T47D (cell line): ENCODE measurements around the gene ERCC5.

Experiments
- DNase-seq, 2 experiments: peaks; one replicate each; pipeline versions ENCODE4 v3.0.0 to v3.0.0-alpha.2; 2011 to 2012; ENCODE audit warnings: low read depth in 1 of 2, low spot score in 1 of 2
- JUND ChIP-seq: IDR thresholded peaks from 2 replicates; pipeline ENCODE4 v1.6.1; 2012; ENCODE audit warnings: low read depth
- in situ Hi-C: cut with HindIII; loops from 2 replicates; pipeline ENCODE4 v1.10.0; 2016; ENCODE audit warnings: low sequenced_read_pairs, low pct_unique_long_range_greater_than_20kb

Gene ERCC5

DNA sequence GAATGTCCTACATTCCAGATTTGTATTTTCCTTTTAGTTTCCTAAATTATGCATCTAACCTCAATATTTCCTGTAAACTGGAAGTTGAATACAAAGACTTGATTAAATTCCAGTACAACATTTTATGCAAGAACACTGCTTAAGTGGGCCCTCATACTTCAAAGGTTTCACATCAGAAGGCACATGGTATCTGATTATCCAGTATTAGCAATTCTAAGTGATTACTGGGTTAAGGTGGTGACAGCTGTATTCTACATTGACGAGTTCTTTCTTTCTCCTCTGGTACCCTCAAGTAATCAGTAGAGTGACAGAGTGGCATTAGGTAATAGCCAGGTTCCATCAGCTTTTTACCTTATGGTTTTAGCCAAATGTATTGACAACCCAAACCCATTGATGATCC is 28.6 kb upstream of the ERCC5 start:
- no peak for DNase-seq
- no peak for TF ChIP-seq JUND
- in situ Hi-C loops, result no loop called here

DNA sequence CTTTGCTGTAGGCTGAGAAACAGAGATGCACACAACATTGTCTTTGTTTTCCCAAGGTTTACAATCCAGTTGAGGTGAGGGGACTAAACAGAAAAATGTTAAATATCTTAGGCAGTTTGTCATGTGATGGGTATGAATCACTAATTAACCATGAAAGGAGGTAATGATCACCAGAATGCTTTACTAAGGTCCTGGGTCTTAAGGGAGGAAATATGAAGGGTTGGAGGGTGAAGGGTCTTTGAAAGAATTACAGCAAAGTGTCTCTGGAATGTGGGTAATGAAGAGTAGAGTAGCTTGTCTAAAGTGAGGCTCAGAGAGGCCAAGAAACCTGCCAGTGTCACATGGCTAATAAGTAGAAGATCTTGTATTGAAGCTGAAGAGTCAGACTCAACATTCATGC is 27.9 kb upstream of the ERCC5 start:
- in situ Hi-C loops, result no loop called here
- no peak for DNase-seq
- no peak for TF ChIP-seq JUND

DNA sequence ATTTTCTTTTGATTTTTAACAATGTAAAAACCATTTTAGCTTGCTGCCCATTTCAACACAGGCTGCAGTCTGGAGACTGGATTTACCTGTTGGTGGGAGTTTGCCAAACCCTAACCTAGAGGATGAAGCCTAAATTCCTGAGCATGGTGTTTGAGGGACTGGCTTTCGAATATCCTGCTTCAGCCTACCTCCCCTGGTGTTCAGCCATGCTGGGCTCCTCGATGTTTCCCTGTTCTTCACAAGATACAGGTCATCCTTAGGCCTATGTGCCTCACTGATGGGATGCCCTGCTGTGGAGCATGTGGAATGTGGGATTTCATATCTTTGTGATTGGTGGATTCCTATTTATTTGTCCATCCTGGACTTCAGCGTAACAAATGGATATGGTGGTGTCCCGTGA is 20.4 kb upstream of the ERCC5 start:
- no peak for TF ChIP-seq JUND
- no peak for DNase-seq
- in situ Hi-C loops, result no loop called here

- no peak for TF ChIP-seq JUND
- DNase-seq, result no peak
- in situ Hi-C loops, result no loop called here
Measured at GRCh38 chr13:102825921-102826706, 19.7 kb upstream of the ERCC5 start.

- no peak for DNase-seq
- TF ChIP-seq JUND, result no peak
- in situ Hi-C loops, result no loop called here
Measured at GRCh38 chr13:102830646-102831045, 15.2 kb upstream of the ERCC5 start.

DNA sequence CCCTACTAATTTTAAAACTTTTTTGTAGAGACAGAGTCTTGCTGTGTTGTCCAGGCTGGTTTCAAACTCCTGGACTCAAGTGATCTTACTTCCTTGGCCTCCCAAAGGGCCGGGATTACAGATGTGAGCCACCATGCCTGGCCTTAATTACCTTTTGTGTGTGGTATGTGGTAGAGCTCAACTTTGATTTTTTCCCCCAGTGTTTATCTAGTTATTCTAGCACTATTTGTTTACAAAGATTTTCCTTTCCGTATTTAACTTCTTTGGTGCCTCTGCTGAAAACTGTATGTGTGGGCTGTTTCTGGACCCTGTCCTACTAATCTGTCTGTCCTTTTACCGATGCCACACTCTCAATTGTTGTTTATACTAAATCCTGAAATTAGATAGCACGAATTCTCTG is 9.4 kb upstream of the ERCC5 start:
- in situ Hi-C loops, result no loop called here
- no peak for TF ChIP-seq JUND
- DNase-seq, result no peak

GRCh38 chr13:102838273-102838672 is 7.6 kb upstream of the ERCC5 start:
- in situ Hi-C loops, result no loop called here
- TF ChIP-seq JUND, result no peak
- no peak for DNase-seq

DNA sequence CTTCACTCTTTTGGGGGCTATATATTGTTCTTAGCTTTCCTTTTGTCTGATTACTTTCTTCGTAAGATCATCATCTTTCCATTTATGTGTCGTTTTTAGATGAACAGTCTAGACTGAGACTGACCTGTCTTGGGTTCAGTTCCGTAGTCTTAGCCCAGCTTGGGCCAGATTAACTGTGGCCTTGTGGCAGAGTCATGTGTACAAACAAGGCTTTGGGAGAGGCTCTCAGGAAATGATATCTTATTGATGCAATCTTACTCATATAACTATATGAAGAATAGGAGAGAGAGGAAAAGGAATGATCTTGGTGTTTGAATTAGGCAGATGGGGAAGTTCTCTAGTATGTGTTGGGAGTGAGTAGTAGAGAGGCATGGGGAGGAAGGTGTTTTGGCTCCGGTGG is 6.8 kb upstream of the ERCC5 start:
- no peak for TF ChIP-seq JUND
- in situ Hi-C loops, result no loop called here
- DNase-seq, result no peak

- no peak for DNase-seq
- TF ChIP-seq JUND, result no peak
- in situ Hi-C loops, result no loop called here
Measured at GRCh38 chr13:102839462-102839861, 6.4 kb upstream of the ERCC5 start.

DNA sequence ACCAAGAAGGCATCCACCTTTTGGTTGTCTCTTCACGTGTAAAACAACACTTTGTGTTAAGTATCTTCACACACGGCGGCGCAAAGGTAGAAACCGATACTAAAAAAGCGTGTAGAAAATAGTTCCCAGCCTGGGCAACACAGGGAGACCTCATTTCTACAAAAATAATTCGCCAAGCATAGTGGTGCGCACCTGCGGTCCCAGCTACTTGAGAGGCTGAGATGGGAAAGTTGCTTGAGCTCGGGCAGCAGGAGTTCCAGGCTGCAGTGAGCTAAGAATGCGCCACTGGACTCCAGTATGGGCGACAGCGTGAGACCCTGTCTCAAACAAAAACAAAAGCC is 573 bp upstream of the ERCC5 start:
- in situ Hi-C loops, result no loop called here
- no peak for TF ChIP-seq JUND
- DNase-seq, result no peak

- in situ Hi-C loops, result no loop called here
- peak in 1 of 2 experiments; percentile 25 for DNase-seq
- TF ChIP-seq JUND, result no peak
Measured at GRCh38 chr13:102846261-102847015, 606 bp downstream of the ERCC5 start.

- peak in 1 of 2 experiments; percentile 30 for DNase-seq
- in situ Hi-C loops, result no loop called here
- TF ChIP-seq JUND, result no peak
Measured at GRCh38 chr13:102847272-102848234, 1.7 kb downstream of the ERCC5 start.
